ENCODE data around the gene SFTPA2.

Gene SFTPA2

GRCh38 chr10:79555354-79556309, 4.6 kb downstream of the SFTPA2 start:
- no peaks in the 10 kb centered on the region for H3K9me3 ChIP-seq (ENCODE audit: control insufficient read depth, insufficient read depth, low read depth, low read length)
- no peaks in the 10 kb centered on the region for H3K4me1 ChIP-seq (ENCODE audit: control insufficient read depth, insufficient read depth, low read length)
- TF ChIP-seq MYNN (tag by site-specific recombination; IDR thresholded peaks at IDR 0.05; ENCODE audit: borderline replicate concordance), result no peak
- TF ChIP-seq ZNF623 (tag by site-specific recombination; IDR thresholded peaks at IDR 0.05), result no peak
- no peak for TF ChIP-seq PATZ1 (tag by site-specific recombination; IDR thresholded peaks at IDR 0.05)
- no peak for TF ChIP-seq HOXD13 (CRISPR knock-in tag; IDR thresholded peaks at IDR 0.05; ENCODE audit: borderline replicate concordance)
- no peak for TF ChIP-seq ZBTB20 (tag by site-specific recombination; IDR thresholded peaks at IDR 0.05)
- TF ChIP-seq ZNF704 (tag by site-specific recombination; IDR thresholded peaks at IDR 0.05), result no peak
- TF ChIP-seq ZBTB11 (tag by site-specific recombination; conservative IDR thresholded peaks at IDR 0.05; ENCODE audit: low read depth), result no peak
- TF ChIP-seq, protein P1, sequence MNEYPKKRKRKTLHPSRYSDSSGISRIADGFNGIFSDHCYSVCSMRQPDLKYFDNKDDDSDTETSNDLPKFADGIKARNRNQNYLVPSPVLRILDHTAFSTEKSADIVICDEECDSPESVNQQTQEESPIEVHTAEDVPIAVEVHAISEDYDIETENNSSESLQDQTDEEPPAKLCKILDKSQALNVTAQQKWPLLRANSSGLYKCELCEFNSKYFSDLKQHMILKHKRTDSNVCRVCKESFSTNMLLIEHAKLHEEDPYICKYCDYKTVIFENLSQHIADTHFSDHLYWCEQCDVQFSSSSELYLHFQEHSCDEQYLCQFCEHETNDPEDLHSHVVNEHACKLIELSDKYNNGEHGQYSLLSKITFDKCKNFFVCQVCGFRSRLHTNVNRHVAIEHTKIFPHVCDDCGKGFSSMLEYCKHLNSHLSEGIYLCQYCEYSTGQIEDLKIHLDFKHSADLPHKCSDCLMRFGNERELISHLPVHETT (tag by site-specific recombination; IDR thresholded peaks at IDR 0.05), result no peak
- TF ChIP-seq SCRT2 (tag by site-specific recombination; IDR thresholded peaks at IDR 0.05), result no peak
- no peak for TF ChIP-seq SP7 (tag by site-specific recombination; IDR thresholded peaks at IDR 0.05)
- TF ChIP-seq, protein P2, sequence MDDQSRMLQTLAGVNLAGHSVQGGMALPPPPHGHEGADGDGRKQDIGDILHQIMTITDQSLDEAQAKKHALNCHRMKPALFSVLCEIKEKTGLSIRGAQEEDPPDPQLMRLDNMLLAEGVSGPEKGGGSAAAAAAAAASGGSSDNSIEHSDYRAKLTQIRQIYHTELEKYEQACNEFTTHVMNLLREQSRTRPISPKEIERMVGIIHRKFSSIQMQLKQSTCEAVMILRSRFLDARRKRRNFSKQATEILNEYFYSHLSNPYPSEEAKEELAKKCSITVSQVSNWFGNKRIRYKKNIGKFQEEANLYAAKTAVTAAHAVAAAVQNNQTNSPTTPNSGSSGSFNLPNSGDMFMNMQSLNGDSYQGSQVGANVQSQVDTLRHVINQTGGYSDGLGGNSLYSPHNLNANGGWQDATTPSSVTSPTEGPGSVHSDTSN (CRISPR knock-in tag; IDR thresholded peaks at IDR 0.05), result no peak
- TF ChIP-seq ZNF624 (tag by site-specific recombination; IDR thresholded peaks at IDR 0.05), result no peak
- no peak for TF ChIP-seq ZNF211 (tag by site-specific recombination; IDR thresholded peaks at IDR 0.05; ENCODE audit: low read depth)
- TF ChIP-seq ZNF37A (tag by site-specific recombination; IDR thresholded peaks at IDR 0.05), result no peak
- TF ChIP-seq SP3 (tag by site-specific recombination; IDR thresholded peaks at IDR 0.05), result no peak
- no peak for TF ChIP-seq SP2 (tag by site-specific recombination; IDR thresholded peaks at IDR 0.05)
- TF ChIP-seq ZNF433 (tag by site-specific recombination; IDR thresholded peaks at IDR 0.05; ENCODE audit: low read depth), result no peak
- TF ChIP-seq ZNF157 (tag by site-specific recombination; IDR thresholded peaks at IDR 0.05), result no peak
- ChIA-PET CTCF (interaction anchor here (0.9 to 1.4 kb wide), 2 partner anchors 17 to 18 kb away, joined by 3 to 4 read pairs; no protein-coding TSS in a partner anchor), POLR2A (no interaction called here)
- H3K4me3 ChIP-seq (ENCODE audit: low read depth, low read length), result no peak overlapping the region
- H3K36me3 ChIP-seq (ENCODE audit: control insufficient read depth in 2 of 2, insufficient read depth in 1 of 2, low read length in 2 of 2), result no peaks in the 10 kb centered on the region
- no peak overlapping the region for H3K27ac ChIP-seq (ENCODE audit: extremely low read depth, low read depth, low read length)
